Measurements from ENCODE around the gene PHRF1.
A peak's percentile ranks its signal among the peaks of the same experiment; 100 is the strongest.

Gene PHRF1

DNA sequence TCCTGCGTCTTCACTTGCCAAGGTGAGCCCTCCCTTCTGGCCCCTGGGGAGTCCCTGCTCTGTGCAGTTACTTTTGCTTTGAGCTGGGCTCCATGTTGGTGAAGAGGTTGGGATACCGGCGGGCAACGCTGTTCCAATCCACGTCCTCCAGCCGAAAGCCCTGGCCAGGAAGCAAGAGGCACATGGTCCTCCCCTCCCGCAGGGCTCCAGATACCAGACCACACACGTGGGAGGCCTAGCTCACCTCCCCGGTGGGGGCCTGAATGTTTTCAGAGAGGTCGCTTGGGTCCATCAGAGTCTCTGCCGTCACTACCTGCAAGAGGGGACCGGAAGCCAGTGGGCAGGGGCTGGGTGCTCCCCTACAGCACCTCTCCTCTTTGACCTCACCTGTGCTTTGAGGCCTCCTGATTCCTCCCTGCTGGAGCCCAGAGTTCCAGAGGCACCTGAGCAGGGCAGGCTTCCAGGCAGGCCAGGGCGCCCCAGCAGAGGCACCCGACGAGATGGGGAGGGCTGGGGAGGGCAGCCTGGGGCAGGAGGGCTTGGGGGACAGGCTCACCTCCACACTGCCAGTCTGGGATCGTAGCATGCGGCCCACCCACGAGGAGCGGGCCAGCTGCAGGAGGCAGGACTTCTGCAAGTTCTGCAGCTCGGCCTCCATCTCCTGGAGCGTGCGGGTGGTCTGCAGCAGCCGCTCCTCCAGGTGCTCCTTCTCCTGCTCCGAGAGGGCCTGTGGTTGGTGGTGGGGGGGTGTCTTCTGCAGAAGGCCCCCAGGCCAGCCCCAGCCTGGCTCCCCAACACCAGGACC, 18.7 kb upstream of the PHRF1 start:
- no peak for DNase-seq (ENCODE audit: low read depth in 2 of 2, low spot score in 1 of 2)

DNA sequence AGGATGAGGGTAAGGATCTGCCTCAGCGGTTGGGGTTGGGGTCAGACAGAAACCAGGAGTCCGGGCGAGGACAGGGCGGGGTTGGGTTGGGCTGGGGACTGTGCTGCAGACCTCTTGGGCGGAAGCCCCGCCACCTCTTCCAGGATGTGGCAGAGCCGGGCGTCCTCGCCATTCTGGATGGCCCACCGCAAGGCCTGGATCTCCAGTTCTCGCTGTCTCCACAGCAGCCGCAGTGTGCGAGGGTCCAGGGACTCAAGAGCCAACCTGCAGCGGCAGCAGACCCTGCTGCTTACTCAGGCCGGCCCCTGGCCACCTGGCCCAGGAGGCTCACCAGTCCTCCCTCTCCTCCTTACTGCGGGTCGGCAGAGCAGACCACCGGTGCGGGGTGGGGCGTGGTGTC, 17.8 kb upstream of the PHRF1 start:
- DNase-seq (ENCODE audit: low read depth in 2 of 2, low spot score in 1 of 2), result no peak

- DNase-seq (ENCODE audit: low read depth in 2 of 2, low spot score in 1 of 2), result no peak
Measured at GRCh38 chr11:559020-559620, 17.1 kb upstream of the PHRF1 start.

DNA sequence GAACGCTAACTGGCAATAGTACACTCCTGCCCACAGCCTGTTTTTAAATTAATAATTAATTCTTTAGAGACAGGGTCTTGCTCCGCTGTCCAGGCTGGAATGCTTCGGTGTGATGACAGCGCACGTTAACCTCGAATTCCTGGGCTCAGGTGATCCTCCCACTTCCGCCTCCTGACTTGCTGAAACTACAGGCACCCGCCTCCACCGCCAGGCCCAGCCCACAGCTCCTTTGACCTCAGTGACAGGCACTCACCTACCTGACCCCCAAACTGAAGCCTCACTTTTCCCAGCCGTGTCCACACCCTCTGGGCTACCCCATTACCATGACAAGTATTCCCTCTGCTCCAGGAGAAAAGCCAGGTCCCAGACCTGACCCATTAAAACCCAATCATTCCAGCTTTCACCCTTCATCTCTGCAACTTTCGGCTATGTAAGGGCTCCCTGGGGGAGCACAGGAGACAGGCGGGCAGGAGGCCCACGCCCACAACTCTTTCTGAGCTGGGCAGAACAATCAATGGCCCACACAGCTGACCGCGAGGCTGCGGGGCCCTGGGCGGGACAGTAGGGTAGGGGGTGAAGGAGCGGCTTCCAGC, 16.5 kb upstream of the PHRF1 start:
- DNase-seq (ENCODE audit: low read depth in 2 of 2, low spot score in 1 of 2), result no peak

DNA sequence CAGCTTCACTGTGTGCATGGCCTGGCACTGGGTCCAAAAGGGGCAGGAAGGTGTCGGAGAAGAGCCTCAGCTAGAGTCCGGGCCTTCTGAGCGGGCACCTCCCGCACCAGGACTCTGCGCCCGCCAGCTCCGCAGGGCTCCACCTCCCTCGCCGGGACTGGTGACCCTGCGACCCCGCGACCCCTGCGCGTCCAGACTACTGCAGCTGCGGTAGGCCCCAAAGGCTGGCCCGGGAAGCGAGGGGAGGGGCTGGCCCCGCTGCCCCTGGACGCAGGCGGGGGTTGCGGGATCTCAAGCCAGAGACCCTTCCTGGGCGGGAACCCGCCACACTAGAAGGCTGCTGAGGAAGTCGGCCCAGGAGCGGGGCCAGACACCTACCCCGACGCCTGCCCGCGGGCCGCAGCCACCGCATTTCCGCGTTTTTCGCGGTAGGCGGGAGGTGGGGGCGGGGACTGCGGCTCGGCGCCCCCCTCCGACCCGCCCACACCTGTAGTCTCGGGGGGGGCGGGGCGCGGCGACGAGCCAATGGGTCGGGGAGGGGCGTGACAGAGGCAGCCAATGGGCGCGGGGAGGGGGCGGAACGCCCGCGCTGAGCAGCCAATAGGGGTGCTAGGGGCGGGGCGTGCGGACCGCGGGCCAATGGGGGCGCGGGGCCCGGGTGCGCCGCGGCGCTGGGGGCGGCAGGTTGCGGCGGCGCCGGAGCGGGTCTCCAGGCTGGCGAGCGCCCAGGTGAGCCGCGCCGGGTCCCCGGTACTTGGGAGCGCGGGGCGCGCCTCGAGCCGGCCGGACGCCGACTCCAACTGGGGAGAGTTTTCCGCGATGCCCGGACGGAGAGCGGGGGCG, 15.7 kb upstream of the PHRF1 start, which contains the start of the genes LMNTD2 and RASSF7:
TSS of gene LMNTD2 (minus strand) at position 434 of the 843 bp plus-strand sequence. CDS start at position 412, 22 bp downstream.
TSS of gene RASSF7 (plus strand) at position 666 of the 843 bp plus-strand sequence. CDS start 799 bp downstream, outside the sequence.
- peak; percentile 90 to 93 for DNase-seq (ENCODE audit: low read depth in 2 of 2, low spot score in 1 of 2)

DNA sequence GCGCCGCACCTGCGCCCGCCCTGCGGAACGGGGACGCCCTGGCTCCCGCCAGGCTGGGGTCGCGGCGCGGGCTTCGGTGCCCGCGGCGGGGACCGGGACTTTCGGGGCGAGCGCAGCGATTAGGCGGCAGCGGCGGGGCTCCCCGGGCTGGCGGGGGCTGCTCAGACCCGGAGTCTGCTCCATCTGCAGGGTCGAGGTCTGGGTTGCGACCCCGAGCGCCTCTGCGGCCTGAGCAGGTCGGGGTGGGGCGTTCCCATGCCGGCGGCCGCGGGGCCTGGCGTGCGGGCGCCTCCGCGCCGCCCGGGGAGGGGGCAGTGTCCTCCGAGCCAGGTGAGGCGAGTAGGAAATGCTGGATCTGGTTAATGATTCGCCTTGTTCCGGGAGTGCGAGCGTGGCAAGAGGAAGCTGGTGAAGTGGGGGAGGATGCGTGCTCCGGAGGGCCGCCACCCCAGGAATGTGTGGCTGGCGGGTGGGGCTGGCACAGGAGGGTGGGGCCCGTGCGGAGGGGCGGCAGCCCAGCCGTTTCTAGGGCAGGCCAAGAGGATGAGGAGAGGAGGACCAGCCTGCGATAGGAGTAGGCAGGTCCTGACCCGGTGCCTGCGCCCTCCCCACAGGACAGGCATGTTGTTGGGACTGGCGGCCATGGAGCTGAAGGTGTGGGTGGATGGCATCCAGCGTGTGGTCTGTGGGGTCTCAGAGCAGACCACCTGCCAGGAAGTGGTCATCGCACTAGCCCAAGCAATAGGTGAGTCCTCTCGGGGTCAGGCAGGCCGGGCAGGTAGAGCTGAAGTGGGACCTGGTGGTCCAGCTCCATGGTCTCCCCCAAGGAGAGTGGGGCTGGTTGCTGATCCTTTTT, 14.9 kb upstream of the PHRF1 start:
- DNase-seq (ENCODE audit: low read depth in 2 of 2, low spot score in 1 of 2), result no peak

GRCh38 chr11:562046-562645, 14.1 kb upstream of the PHRF1 start:
- DNase-seq (ENCODE audit: low read depth in 2 of 2, low spot score in 1 of 2), result no peak

DNA sequence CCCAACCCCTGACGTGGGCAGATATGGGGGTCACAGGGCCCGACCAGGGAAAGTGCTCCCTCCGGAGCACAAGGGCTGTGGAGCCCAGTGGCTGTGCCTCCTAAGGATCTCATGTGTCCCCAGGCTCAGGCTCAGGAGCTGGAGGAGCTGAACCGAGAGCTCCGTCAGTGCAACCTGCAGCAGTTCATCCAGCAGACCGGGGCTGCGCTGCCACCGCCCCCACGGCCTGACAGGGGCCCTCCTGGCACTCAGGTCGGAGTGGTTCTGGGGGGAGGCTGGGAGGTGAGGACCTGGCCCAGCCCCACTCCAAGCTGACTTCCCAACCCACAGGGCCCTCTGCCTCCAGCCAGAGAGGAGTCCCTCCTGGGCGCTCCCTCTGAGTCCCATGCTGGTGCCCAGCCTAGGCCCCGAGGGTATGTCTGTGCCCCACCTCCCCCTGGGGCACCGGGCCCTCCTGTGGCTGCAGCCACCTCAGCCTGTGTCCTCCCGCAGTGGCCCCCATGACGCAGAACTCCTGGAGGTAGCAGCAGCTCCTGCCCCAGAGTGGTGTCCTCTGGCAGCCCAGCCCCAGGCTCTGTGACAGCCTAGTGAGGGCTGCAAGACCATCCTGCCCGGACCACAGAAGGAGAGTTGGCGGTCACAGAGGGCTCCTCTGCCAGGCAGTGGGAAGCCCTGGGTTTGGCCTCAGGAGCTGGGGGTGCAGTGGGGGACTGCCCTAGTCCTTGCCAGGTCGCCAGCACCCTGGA, 13.0 kb upstream of the PHRF1 start:
- no peak for DNase-seq (ENCODE audit: low read depth in 2 of 2, low spot score in 1 of 2)

DNA sequence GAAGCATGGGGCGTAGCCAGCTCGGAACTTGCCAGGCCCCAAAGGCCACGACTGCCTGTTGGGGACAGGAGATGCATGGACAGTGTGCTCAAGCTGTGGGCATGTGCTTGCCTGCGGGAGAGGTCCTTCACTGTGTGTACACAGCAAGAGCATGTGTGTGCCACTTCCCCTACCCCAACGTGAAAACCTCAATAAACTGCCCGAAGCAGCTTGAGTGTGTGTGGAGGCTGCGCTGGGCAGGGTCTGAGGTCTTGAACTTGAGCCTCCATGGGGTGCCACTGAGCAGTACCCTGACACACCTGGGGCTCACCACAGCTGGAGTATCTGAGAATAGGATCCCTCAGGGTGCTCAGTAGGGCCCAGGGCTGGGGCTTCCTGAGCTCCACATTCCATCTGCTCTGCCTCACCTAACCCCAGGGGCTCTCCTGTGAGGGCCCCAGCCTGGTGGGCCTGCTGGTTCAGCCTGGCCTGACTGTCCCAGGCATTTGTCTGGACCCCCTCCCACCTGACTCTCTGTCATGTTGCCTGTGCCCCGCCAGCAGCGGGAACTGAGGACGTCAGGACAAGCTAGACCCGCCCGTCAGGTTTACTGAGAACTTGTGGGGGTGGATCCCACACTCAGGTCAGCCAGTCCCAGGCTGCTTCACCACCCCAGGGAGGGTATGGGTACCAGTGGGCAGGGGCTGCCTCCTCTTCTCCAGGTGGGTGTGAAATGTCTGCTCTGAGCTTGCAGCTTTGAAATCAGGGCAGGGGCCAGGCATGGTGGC, 12.3 kb upstream of the PHRF1 start:
- DNase-seq (ENCODE audit: low read depth in 2 of 2, low spot score in 1 of 2), result no peak

- no peak for DNase-seq (ENCODE audit: low read depth in 2 of 2, low spot score in 1 of 2)
Measured at GRCh38 chr11:565921-566509, 10.3 kb upstream of the PHRF1 start.

DNA sequence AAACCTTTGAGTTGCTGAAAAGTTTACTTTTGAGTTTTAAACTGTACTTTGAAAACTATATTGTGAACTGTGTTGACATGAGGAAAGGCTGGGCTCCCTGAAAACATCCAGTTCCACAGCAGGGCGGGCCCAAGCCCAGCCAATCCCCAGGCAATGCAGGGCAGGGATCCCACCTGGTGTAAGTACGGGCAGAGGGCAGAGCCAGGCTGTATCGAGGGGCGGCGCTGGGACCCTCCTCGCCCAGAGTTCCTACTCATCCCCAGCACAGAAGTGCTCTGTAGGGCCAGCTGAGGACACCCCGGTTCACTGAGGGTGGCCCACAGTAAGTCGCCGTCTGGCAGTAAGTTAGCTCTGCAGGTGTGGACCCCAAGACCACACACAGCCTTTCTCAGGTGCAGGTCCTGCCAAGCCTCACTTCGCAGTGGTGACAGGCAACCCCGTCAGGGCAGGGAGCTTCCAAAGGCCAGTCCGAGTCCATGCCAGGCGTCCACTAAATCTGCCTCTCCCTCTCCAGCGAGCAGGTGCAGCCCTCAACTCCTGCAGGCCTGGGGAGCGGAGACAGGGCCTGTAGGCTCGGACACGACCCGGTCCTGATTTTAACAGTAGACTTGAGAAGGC, 9.2 kb upstream of the PHRF1 start:
- DNase-seq (ENCODE audit: low read depth in 2 of 2, low spot score in 1 of 2), result no peak

- no peak for DNase-seq (ENCODE audit: low read depth in 2 of 2, low spot score in 1 of 2)
Measured at GRCh38 chr11:567629-568292, 8.5 kb upstream of the PHRF1 start.

DNA sequence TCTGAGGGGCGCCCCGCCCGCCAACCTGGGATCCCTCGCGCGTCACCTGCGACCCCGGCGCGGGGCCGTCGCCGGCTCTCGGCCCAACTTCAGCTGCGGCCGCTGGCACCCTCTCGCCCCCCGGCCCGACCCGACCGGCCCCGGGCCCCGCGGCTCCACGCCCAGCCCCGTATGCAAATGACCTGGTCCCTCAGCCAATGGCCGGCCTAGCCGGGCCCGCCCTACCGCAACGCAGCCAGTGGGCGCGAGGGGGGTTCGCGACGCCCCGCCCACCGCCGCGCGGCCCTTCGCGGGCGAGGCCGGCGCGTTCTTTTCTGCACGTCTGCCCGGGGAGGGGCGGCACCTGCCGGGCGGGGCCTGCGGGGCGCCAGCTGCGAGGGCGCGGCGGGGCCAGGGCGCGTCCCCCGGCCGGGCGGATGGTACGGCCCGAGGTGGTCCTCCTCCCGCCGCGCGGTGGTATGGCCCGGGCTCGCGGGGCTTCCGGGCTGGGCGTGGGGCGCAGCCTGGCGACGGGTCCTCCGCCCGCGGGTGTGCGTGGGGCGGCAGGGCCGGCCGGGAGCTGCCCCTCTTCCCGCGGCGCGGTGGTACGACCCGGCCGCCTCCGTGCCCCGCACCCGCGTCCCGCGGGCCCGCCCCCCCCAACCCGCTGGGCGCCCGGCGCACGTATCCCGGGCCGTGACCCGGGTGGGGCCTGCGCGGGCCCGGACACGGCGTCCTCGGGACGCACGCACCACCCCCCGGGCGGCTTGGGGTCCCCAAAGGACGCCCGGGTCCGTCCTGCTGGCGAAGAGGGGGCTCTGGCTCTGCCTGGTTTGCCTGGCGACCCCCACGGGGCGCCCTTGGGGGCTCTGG, 7.7 kb upstream of the PHRF1 start:
- peak; percentile 71 to 83 for DNase-seq (ENCODE audit: low read depth in 2 of 2, low spot score in 1 of 2)

- no peak for DNase-seq (ENCODE audit: low read depth in 2 of 2, low spot score in 1 of 2)
Measured at GRCh38 chr11:569158-569885, 6.9 kb upstream of the PHRF1 start.

- DNase-seq (ENCODE audit: low read depth in 2 of 2, low spot score in 1 of 2), result no peak
Measured at GRCh38 chr11:571802-572185, 4.5 kb upstream of the PHRF1 start.
